Small intestine (tissue), 7 donors: ENCODE data around the gene C11orf21. TPM values are rescaled to one million over a fixed set of nuclear protein-coding genes. Genes with fewer than 3 reads are reported as not detected.
"Not testable (repeated sequence)": the region's sequence is repeated elsewhere in the genome, so short reads cannot be mapped to it uniquely, and the experiment has no call there.

ENCODE experiments used
- DNase-seq, 2 donors: peaks; one replicate each; pipeline versions ENCODE4 v3.0.0 to v3.0.0-alpha.2; 2013
- FAIRE-seq: peaks from 2 replicates; lab custom pipeline; 2012; peaks lifted over from hg19 to GRCh38; lab: Jason Lieb, UNC
- H3K27ac ChIP-seq, 3 donors: one replicate each; pipeline ENCODE4 v1.5.1; 2013; ENCODE audit warnings: low read length in 2 of 3, mild to moderate bottlenecking in 2 of 3, control low read depth in 1 of 3, inconsistent platforms in 1 of 3, low read depth in 1 of 3, moderate library complexity in 1 of 3
- H3K27me3 ChIP-seq, 3 donors: one replicate each; pipeline ENCODE4 v1.6.1; 2013; ENCODE audit warnings: low read length in 3 of 3, inconsistent platforms in 1 of 3; ENCODE audit not compliant: control insufficient read depth in 3 of 3, insufficient read depth in 3 of 3
- H3K36me3 ChIP-seq, 3 donors: one replicate each; pipeline ENCODE4 v1.6.1; 2013; ENCODE audit warnings: low read length in 3 of 3, inconsistent platforms in 1 of 3, low read depth in 1 of 3, mild to moderate bottlenecking in 1 of 3, moderate library complexity in 1 of 3; ENCODE audit not compliant: control insufficient read depth in 3 of 3, insufficient read depth in 2 of 3
- H3K4me1 ChIP-seq, 3 donors: one replicate each; pipeline ENCODE4 v1.6.1; 2013; ENCODE audit warnings: low read length in 2 of 3, inconsistent platforms in 1 of 3, low read depth in 1 of 3, mild to moderate bottlenecking in 1 of 3, moderate library complexity in 1 of 3; ENCODE audit not compliant: control insufficient read depth in 3 of 3, insufficient read depth in 2 of 3
- H3K4me3 ChIP-seq, 3 donors: one replicate each; pipeline ENCODE4 v1.5.1; 2013; ENCODE audit warnings: low read length in 3 of 3, control low read depth in 1 of 3, inconsistent platforms in 1 of 3, low read depth in 1 of 3, mild to moderate bottlenecking in 1 of 3, moderate library complexity in 1 of 3
- H3K9me3 ChIP-seq, 2 donors: one replicate each; pipeline ENCODE4 v1.6.1; 2013; ENCODE audit warnings: low read depth in 1 of 2, low read length in 1 of 2; ENCODE audit not compliant: control insufficient read depth in 2 of 2, insufficient read depth in 1 of 2
- WGBS, 3 donors: extraction: QIAGEN DNeasy Blood & Tissue Kit; methylation state at CpG; one replicate each; pipeline ENCODE4 v1.1.7; 2013; 5-methylcytosine and 5-hydroxymethylcytosine counted together
- polyA plus RNA-seq, 4 donors: library from polyadenylated mRNA; stranded (reverse) in 3 of 4; unstranded in 1 of 4; fragments of 200-250 nt in 3 of 4; fragments of 120-200 nt in 1 of 4; gene quantifications; one replicate each; pipeline versions ENCODE4 v1.2.1 to v1.2.3, GENCODE V29; 2013
- donor health status: healthy with polysubstance abuse.
- donor health status: control.
- donor health status: control.
- donor health status: Bipolar disorder and iron deficiency.
- donor health status: healthy.

C11orf21 gene
- polyA plus RNA-seq, 4 donors: 0.22 to 12.2 (median 0.58) TPM; not detected in 1

DNA sequence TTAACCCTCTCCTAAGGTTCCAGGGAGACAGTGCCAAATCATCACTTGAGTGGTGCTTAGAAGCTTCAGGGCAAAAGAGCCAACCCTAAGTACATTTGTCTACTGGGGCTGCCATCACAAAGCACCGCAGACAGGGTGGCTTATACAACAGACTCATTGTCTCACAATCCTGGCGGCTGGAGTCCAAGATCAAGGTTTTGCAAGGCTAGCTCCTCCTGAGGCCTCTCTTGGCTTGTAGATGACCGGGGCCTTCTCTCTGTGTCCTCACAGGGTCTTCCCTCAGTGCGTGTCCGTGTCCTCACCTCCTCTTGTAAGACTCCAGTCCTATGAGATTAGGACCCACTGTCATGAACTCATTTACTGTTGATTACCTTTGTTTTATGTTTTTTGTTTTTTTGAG, 41.3 kb upstream of the C11orf21 start:
- 60 to 87% (median 66%) methylated on average over 5 of the region's 5 CpGs for WGBS, 3 donors
- H3K4me1 ChIP-seq: no peaks in the 10 kb centered on the region
- no peak overlapping the region for H3K4me3 ChIP-seq
- DNase-seq: no peak
- no peaks in the 10 kb centered on the region for H3K36me3 ChIP-seq
- no peaks in the 10 kb centered on the region for H3K27me3 ChIP-seq
- FAIRE-seq: no peak
- H3K27ac ChIP-seq: no peak overlapping the region
- peaks cover 0 to 9% of the 10 kb centered on the region in 2 donors for H3K9me3 ChIP-seq

GRCh38 chr11:2342557-2342956, 40.8 kb upstream of the C11orf21 start:
- WGBS, 3 donors: 92 to 94% (median 94%) methylated on average over 3 of the region's 3 CpGs
- Histone ChIP-seq H3K27ac (no peak overlapping the region), H3K9me3 (peaks cover 0 to 8% of the 10 kb centered on the region in 2 donors), H3K27me3 (no peaks in the 10 kb centered on the region), H3K4me1 (no peaks in the 10 kb centered on the region), H3K36me3 (no peaks in the 10 kb centered on the region), H3K4me3 (no peak overlapping the region)
- DNase-seq: no peak
- FAIRE-seq: no peak

- not testable (repeated sequence) for H3K4me3 ChIP-seq, H3K27ac ChIP-seq, H3K36me3 ChIP-seq, H3K4me1 ChIP-seq, H3K27me3 ChIP-seq, FAIRE-seq, H3K9me3 ChIP-seq
- DNase-seq: peak in 1 of 2 donors; percentile 4
- 53 to 74% (median 64%) methylated on average over 8 of the region's 8 CpGs for WGBS, 3 donors
Measured at GRCh38 chr11:2338760-2339159, 37.0 kb upstream of the C11orf21 start.

DNA sequence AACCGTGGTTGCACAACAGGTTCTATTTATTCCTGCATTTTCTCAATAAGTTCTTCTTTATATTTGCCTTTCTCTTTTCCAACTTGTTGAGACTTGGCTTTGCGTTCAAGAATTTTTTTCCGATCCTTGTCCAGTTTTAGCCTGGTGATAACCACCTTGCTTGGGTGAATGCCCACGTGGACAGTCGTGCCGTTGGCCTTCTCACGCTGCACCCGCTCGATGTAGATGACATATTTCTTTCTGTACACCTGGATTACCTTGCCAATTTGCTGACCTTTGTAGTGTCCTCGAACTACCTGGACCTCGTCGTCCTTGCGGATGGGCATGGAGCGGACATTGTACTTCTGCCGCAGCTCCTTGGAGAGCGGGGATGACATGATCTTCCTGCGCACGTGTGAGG, 33.6 kb upstream of the C11orf21 start:
- peaks cover 0 to 14% of the 10 kb centered on the region in 2 donors for H3K9me3 ChIP-seq
- H3K27me3 ChIP-seq, H3K27ac ChIP-seq, FAIRE-seq, H3K36me3 ChIP-seq, H3K4me3 ChIP-seq, DNase-seq, H3K4me1 ChIP-seq: not testable (repeated sequence)
- 90 to 93% (median 92%) methylated on average over 17 to 18 of the region's 18 CpGs for WGBS, 3 donors

DNA sequence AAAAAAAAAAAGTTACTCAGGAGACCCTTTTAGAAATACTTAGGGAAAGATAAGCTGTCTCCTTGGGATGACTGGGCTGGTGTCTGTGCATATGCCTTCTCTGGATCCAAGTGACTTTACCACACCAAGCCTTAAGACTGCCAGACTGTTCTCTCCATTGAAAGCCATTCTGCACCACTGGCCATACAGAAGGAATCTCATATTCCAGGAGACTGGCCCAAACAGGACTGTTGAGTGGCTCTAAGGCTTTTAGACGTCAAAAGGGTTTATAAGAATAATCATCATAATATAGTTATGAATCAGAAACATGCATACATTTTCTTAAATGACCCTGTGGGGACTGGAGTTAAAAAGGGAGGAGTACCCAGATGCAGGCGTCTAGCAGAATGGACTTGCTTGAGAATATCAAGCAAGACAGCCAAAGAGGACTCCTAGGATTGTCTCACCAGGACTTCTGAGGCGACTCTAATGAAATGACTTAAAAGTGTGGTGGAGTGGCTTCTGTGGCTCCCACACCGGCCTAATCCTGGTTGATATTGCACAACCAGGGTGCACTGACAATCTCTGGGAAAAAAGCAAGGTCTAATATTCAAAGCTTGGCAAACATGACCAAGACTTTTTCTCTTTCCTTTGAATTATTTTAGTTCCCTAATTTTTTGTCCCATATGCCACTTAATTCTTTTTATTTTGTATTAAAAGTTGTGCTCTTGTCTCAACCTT, 31.9 kb upstream of the C11orf21 start:
- WGBS, 3 donors: 68 to 89% (median 86%) methylated on average over 2 of the region's 4 CpGs
- peaks cover 0 to 22% of the 10 kb centered on the region in 2 donors for H3K9me3 ChIP-seq

DNA sequence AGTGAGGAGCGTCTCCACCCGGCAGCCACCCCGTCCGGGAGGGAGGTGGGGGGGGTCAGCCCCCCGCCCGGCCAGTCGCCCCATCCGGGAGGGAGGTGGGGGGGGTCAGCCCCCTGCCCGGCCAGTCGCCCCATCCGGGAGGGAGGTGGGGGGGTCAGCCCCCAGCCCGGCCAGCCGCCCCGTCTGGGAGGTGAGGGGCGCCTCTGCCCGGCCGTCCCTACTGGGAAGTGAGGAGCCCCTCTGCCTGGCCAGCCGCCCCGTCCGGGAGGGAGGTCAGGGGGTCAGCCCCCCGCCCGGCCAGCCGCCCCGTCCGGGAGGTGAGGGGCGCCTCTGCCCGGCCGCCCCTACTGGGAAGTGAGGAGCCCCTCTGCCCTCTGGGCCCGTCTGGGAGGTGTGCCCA, 30.9 kb upstream of the C11orf21 start:
- H3K27ac ChIP-seq, DNase-seq, FAIRE-seq, H3K27me3 ChIP-seq, H3K36me3 ChIP-seq, H3K4me3 ChIP-seq, H3K4me1 ChIP-seq: not testable (repeated sequence)
- 86 to 98% (median 95%) methylated on average over 6 to 25 of the region's 29 CpGs for WGBS, 3 donors
- peaks cover 0 to 22% of the 10 kb centered on the region in 2 donors for H3K9me3 ChIP-seq

More for the DNA sequence above, 31.9 kb upstream of the C11orf21 start:
- not testable (repeated sequence) for H3K4me3 ChIP-seq, H3K27ac ChIP-seq, FAIRE-seq, H3K4me1 ChIP-seq, H3K27me3 ChIP-seq, DNase-seq, H3K36me3 ChIP-seq

DNA sequence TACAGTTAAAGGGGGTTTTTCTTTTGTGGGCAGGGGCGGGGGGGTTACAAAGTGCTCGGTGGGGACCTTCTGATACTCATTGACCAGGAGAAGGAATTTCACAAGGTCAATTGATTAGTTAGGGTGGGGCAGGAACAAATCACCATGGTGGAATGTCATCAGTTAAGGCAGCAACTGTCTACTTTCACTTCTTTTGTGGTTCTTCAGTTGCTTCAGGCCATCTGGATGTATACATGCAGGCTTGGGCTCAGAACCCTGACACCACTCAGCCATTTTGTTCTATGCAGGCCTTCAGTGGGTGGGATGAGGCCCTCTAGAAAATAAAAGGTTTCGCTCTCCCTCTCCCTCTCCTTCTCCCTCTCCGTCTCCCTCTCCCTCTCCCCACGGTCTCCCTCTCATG, 29.7 kb upstream of the C11orf21 start:
- Histone ChIP-seq H3K4me3 (no peak overlapping the region), H3K27me3 (no peaks in the 10 kb centered on the region), H3K27ac (no peak overlapping the region), H3K4me1 (no peaks in the 10 kb centered on the region), H3K9me3 (peaks cover 0 to 22% of the 10 kb centered on the region in 2 donors), H3K36me3 (no peaks in the 10 kb centered on the region)
- 88 to 95% (median 93%) methylated on average over 4 to 5 of the region's 5 CpGs for WGBS, 3 donors
- FAIRE-seq (no peak), DNase-seq (no peak)

- Histone ChIP-seq H3K36me3 (no peaks in the 10 kb centered on the region), H3K4me3 (no peak overlapping the region), H3K27ac (no peak overlapping the region), H3K4me1 (no peaks in the 10 kb centered on the region), H3K9me3 (peaks cover 0 to 22% of the 10 kb centered on the region in 2 donors), H3K27me3 (no peaks in the 10 kb centered on the region)
- DNase-seq (no peak), FAIRE-seq (no peak)
- 88 to 90% (median 89%) methylated on average over 6 of the region's 6 CpGs for WGBS, 3 donors
Measured at GRCh38 chr11:2330696-2331095, 29.0 kb upstream of the C11orf21 start.
